GM18505 (cell line): ENCODE data around the gene EIF2S3.
A peak's percentile ranks its signal among the peaks of the same experiment; 100 is the strongest.

Experiments
- ATAC-seq: cut with Tn5 transposase; IDR thresholded peaks from one replicate; pipeline ENCODE4 v1.9.1; 2021; ENCODE audit not compliant: unreplicated experiment
- POLR2A ChIP-seq: IDR thresholded peaks from 4 replicates; pipeline ENCODE4 v1.6.1; 2011; ENCODE audit warnings: borderline replicate concordance; ENCODE audit not compliant: insufficient read depth, insufficient read length; ENCODE audit errors: extremely low read depth

EIF2S3 gene

DNA sequence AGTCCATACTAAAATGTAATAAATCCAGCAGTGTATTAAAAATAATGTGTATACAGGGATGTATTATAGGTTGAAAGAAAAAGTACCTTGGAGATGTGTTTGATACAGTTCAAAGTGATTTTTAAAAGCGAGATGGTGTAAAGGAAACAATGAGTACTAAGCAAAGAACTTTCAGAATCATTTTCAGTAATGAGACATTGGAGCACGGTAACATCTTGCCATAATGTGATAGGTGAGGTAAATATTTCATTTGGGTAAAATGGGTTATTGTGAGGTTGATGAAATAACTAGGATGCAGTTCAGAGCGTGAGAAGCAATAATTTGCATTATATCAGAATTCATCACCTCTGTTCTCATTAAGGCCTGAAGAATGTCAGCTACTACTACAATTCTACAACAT, 25.9 kb downstream of the EIF2S3 start:
- no peak for TF ChIP-seq POLR2A
- ATAC-seq, result no peak

DNA sequence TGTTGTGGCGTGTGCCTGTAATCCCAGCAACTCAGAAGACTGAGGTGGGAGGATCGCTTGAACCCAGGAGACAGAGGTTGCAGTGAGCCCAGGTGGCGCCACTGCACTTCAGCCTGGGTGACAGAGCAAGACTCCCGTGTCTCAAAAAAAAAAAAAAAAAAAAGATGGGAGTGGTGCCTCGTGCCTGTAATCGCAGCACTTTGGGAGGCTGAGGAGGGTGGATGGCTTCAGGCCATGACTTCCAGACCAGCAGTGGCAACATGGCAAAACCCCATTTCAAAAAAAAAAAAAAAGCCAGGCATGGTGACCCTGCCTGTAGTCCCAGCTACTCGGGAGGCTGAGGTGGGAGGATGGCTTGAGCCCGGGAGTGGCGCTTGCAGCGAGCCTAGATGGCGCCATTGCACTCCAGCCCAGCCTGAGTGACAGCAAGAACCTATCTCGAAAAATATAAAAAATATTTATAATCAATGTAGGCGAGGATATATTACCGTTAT, 27.0 kb downstream of the EIF2S3 start:
- TF ChIP-seq POLR2A, result no peak
- ATAC-seq, result peak; percentile 68

DNA sequence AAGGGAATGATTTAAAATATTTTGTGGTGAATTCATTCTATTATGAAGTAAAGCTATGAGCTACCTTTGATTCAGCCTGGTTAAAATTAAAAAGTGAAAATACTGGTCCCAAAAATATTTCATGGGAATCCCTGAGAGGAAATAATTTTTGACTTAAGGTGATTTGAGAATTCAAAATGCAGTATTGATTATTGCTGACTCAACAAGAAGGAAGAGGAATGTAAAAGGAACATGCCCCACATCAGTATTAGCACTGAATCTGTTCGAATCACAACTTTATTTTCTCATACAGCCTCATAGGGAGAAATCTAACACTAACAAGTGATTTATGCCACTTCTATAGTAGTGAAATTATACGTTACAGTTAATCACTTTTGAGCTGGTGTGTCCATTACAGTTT, 27.7 kb downstream of the EIF2S3 start:
- ATAC-seq, result no peak
- TF ChIP-seq POLR2A, result no peak

DNA sequence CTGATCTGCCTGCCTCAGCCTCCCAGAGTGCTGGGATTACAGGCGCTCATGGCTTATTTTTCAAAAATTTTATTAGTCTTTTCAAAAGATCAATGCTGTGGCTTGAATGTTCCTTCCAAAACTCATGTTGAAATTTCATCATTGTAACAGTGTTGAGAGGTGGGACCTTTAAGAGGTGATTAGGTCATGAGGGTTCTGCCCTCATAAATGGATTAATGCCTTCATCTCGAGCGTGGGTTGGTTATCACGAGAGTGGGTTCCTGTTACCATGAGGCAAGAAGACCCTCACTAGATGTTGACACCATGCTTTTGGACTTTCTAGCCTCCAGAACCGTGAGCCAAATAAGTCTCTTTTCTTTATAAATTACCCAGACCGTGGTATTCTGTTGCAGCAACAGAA, 30.3 kb downstream of the EIF2S3 start:
- ATAC-seq, result no peak
- TF ChIP-seq POLR2A, result no peak

DNA sequence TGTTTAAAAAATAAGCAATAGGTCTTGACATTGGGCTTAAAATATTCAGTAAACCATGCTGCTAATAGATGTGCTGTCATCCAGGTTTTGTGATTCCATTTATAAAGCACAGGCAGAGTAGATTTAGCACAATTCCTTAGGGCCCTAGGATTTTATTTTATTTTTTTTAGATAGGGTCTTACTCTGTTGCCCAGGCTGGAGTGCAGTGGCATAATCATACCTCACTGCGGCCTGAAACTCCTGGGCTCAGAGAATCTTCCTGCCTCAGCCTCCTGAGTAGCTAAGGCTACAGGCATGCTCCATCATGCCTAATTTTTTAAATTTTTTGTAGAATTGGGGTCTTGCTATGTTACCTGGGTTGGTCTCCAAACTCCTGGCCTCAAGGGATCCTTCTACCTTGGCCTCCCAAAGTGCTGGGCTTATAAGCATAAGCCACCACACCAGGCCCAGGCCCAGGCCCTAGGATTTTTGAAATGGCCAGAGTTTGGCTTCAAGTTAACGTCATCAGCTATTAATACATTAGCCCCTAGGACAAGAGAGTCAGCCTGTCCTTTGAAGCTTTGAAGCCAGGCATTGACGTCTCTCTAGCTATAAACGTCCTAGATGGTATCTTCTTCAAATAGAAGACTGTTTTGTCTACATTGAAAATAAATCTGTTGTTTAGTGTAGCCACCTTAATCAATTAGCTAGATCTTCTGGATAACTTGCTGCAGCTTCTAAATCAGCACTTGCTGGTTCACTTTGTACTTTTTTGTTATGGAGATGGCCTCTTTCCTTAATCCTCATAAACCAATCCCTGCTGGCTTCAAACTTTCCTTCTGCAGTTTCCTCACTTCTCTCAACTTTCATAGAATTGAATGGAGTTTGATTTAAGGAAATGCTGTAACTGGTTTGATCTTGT, 35.8 kb downstream of the EIF2S3 start:
- TF ChIP-seq POLR2A, result no peak

DNA sequence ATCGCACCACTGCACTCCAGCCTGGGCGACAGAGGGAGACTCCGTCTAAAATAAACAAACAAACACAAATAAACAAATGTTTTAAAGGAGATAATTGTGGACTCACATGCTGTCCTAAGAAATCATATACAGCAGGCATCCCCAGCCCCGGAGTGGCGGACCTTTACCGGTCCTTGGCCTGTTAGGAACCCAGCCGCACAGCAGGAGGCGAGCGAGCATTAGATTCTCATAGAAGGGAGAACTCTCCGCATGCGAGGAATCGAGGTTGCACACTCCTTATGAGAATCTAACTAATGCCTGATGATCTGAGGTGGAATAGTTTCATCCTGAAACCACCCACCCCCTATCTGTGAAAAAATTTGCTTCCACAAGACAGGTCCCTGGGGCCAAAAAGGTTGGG, 39.0 kb downstream of the EIF2S3 start:
- ATAC-seq, result no peak
- no peak for TF ChIP-seq POLR2A

More for the DNA sequence above, 35.8 kb downstream of the EIF2S3 start:
- ATAC-seq, result no peak

DNA sequence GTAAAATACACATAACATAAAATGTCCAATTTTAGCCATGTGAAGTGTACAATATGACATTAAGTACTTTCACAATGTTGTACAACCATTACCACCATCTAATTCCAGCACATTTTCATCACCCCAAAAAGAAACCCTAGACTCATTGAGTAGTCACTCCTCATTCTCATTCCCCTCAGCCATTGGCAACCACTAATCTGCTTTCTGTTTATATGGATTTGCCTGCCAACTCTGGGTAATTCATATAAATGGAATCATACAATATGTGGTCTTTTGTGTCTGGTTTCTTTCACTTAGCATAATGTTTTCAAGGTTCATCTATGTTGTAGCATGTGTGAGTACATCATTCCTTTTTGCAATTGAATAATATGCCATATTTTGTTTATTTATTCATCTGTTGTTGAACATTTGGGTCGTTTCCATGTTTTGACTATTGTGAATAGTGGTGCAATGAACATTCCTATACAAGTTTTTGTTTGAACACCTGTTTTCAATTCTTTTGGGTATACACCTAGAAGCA, 43.0 kb downstream of the EIF2S3 start:
- ATAC-seq, result no peak
- no peak for TF ChIP-seq POLR2A

DNA sequence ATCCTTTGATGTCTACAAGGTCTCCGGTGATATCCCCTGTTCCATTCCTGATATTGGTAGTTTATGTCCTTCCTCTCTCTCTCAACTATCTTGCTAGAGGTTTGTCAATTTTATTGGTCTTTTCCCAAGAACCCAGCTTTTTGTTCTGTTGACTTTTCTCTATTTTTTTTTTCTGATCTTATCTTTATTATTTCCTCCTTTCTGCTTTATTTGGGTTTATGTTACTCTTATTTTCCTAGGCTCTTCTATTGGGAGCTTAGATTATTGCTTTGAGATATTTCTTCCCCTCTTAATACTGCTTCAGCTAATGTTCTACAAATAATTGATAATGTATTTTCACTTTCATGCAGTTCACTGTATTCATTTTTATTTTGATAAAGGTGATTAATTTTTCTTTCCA, 44.2 kb downstream of the EIF2S3 start:
- no peak for ATAC-seq
- no peak for TF ChIP-seq POLR2A

DNA sequence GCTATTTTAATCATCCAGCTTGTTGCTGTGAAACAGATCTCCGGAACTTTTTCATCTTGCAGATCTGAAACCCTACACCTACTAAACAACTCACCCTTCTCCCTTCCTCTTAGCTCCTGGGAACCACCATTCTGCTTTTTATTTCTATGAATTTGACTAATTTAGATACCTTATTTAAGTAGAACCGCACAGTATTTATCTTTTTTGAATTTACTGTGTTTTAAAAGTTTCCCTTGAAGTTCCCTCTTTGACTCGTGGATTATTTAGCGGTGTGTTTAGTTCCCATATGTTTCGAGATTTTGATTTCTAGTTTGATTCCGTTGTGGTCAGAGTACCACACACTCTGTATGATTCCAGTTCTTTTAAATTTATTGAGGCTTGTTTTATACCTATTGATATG, 44.6 kb downstream of the EIF2S3 start:
- no peak for ATAC-seq

DNA sequence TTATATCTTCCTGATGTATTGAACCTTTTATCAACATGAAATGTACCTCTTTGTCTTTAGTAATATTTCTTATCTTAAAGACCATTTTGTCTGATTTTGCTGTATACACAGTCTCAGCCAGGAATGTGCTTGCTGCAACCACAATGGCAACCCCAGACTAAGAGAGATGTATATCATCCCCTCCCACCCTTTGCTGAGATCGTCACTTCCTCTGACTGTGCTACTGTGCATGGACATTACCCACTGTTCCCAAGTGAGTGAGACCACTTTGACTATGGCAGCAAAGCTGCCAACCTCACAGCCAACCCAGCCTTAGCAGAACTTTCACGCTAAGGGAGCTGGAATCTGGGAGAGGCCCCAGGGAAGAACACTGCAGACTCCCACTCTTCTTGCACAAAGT, 46.0 kb downstream of the EIF2S3 start:
- TF ChIP-seq POLR2A, result no peak
- no peak for ATAC-seq

More for the DNA sequence above, 44.6 kb downstream of the EIF2S3 start:
- TF ChIP-seq POLR2A, result no peak

DNA sequence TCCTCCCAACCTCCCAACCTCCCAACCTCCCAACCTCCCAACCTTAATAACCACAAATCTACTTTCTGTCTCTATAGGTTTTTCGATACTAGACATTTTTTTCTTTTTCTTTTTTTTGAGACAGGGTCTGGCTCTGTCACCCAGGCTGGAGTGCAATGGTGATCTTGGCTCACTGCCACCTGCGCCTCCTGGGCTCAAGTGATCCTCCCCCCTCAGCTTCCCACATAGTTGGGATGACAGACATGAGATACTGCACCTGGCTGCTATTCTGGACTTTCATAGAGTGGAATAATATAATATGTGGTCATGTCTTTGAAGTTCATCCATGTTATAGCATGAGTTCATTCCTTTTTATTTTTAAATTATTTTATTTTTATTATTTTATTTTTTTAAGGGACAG, 55.3 kb downstream of the EIF2S3 start:
- TF ChIP-seq POLR2A, result no peak
- ATAC-seq, result no peak

DNA sequence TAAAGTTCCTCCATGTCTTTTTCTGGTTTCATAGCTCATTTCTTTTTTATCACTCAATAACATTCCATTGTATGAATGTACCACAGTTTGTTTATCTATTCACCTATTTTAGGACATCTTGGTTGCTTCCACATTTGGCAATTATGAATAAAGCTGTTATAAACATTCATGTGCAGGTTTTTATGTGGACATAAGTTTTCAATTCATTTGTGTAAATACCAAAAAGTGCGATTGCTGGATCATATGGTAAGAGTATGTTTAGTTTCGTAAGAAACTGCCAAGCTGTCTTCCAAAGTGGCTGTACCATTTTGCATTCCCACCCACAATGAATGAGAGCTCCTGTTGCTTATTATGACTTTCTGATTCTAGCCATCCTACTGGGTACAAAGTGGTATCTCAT, 58.4 kb downstream of the EIF2S3 start:
- no peak for TF ChIP-seq POLR2A
- no peak for ATAC-seq

DNA sequence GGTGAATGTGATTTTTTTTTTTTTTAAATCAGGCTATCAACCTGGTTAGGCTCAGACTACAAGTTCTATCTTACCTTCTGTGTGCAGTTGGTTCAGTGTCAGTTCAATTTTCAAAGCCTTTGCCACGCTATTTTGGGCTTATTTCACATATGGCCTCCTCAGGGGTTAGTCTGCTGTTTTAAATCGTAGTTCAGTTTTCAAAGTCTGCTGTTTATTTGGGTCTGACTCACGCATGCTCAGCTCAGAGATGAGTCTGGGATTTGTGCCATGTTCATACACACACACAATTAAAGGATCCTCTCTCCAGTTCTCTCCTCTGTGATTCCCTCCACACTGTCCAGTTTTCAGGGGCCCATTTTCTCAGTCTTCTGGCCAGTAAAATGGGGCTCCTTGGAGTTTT, 62.5 kb downstream of the EIF2S3 start:
- ATAC-seq, result no peak
- TF ChIP-seq POLR2A, result no peak

DNA sequence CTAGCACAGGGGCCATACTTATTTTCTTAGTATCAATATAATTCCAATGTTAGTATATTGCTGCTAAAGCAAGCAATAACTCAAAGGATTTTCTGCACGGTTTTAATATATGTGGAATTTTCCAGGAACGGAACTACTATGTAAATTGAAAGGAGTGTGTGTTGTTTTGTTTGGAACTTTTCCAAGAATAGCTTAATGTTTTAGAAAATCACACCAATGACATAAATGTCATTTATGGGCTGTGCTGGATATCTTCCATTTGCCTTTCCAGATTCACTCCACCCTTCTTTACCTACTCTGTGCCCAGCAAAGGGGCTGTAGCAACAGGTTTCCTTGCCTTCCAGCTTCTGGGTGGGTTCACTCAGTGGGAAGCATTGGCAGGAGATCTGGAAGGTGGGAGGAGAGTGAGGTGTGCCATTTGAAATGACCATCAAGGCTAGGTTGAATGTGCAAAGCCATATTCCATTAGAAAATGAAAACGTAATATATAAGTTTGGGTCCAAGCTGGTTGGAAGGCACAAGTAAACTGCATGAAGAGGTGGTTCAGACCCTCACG, 69.6 kb downstream of the EIF2S3 start:
- ATAC-seq, result no peak

DNA sequence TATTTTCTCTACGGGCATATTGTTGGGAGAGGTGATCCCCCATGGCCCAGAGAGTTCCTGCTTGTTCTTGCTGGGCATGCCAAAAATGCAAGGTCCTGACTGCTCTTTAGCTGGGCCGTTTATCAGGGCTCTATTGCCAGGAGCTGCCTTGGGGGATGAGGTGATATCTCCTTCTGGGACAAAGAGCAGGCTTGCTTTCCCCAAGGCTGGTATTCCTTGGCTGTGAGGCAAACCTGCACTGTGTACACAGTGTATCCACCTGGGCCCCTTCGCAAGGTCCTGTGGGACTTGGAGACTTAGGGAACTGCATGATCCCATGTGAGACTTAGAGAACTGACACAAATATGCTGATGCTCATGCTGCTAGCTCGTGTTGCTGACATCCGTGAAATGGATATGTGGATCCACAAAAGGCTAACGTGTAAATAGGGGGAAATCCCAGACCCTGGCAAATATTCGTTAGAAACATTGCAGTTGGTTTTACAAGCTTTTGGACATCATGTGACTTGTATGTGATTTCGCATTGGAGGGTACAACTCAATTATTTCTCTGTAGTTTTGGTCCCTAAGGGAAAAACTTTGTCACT, 70.4 kb downstream of the EIF2S3 start:
- no peak for ATAC-seq
- no peak for TF ChIP-seq POLR2A

More for the DNA sequence above, 69.6 kb downstream of the EIF2S3 start:
- TF ChIP-seq POLR2A, result no peak
